GM18520 (cell line): ENCODE measurements around the gene EFNA4.

Experiments
- ATAC-seq: cut with Tn5 transposase; IDR thresholded peaks from one replicate; pipeline ENCODE4 v1.9.1; 2021; ENCODE audit not compliant: unreplicated experiment

Gene EFNA4

GRCh38 chr1:155072531-155073289, 9.2 kb downstream of the EFNA4 start:
- no peak for ATAC-seq

- ATAC-seq: no peak
These were observed 10.1 kb downstream of the EFNA4 start for GRCh38 chr1:155073377-155074242.

DNA sequence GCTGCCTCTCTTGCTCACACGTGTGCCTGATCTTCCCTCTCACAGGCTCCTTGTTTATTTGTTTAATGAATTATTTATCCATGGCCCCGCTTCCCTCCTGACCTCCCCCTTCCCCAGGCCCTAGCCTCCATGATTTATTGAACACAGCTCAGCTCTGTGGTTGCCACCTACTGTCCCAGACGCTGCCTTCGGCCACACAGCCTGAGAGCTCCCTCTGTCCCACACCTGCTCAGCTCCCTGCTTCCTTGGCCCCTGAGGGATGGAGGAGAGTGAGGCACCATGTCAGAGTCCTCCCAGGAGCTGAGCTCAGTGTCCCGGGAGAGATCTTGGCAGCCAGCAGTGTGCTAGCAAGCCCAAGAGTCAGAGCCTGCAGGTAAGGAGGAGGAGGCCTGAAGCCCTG, 12.0 kb downstream of the EFNA4 start:
- ATAC-seq: no peak

GRCh38 chr1:155076371-155076770, 12.8 kb downstream of the EFNA4 start:
- no peak for ATAC-seq

- ATAC-seq: no peak
These were observed 13.8 kb downstream of the EFNA4 start for GRCh38 chr1:155077346-155077745.

- no peak for ATAC-seq
These were observed 14.4 kb downstream of the EFNA4 start for GRCh38 chr1:155077758-155078445.

DNA sequence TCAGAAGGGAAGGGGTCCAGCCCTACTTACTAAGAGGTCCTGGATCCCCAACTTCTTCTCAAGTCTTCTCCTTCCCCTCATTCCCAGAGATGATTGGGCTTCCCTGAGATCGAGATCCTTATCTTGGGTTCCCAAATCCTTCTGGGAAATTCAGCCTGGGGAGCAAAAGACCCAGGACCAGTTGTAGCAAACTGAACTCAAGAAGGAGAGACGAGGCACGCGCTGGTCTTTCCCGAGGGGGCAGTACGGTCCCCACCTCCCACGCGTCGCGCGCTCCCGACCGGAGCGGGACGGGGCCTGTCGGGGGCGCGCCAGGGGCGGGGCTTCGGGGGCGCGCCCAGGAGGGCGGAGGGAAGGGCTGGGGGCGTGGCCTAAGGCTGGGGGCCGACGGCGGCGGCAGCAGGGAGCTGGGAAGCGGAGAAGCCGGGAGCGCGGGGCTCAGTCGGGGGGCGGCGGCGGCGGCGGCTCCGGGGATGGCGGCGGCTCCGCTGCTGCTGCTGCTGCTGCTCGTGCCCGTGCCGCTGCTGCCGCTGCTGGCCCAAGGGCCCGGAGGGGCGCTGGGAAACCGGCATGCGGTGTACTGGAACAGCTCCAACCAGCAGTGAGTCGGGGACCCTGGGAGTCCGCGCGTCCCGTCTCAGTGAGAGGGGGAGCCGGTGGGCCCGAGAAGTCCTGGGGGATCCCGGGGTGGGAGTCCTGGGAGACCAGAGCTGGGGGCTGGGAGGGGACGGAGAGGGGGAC, 15.1 kb downstream of the EFNA4 start, which contains the start of gene EFNA3:
EFNA3 (plus strand) TSS at position 369 of the 741 bp plus-strand sequence; CDS start at position 474, 105 bp downstream.
- no peak for ATAC-seq

DNA sequence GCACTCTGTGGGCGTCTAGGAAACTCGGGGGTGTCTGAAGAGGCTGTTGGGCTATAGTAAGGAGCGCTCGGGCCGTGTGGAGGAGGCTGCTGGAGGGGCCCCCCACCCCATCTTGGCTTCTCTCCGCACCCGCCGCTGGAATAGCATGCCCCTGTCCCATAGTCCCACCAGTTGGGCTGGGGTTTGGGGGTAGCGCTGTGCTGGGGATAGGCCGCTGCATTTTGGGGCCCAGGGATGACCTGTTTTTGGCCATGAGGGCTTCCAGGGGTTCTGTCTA, 15.6 kb downstream of the EFNA4 start:
- ATAC-seq: no peak

DNA sequence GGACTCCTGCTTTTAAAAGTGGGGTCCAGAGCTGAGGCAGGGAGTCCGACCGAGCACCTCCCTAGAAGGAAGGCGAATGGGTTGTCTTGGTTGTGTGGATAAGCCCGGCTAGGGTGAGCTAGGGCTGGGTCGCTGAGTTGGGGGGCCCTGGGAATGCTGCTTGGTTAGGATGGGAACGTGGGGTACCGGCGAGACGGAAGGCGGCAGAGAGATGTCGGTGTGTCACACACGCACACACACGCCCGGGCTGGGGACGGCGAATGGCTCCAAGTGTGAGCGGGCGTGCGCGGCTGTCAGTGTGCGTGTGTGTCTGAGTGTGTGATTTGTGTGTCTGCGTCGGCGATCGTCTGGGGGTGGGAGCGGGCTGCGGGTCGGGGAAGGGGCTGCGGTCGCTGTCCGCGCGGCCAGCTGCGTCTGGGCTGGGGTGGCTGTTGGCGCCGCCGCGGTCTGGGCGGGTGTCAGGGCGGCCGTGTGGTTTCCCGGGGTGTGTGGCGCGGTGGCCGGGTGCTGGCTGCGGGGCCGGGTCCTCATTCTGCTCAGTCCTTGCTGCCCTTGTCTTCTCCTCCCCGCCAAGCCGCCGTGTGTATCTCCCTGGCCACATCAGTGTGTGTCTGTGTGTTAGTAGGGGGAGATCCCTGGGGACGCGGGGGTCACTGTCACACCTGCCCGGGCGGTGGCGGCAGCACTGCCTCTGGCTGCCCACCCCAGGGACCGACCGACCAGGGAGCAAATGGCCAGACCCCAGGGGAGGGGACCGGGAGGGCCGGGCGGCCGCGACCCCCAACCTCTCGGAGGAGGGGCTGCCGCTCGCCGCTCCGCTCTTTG, 16.2 kb downstream of the EFNA4 start:
- no peak for ATAC-seq

DNA sequence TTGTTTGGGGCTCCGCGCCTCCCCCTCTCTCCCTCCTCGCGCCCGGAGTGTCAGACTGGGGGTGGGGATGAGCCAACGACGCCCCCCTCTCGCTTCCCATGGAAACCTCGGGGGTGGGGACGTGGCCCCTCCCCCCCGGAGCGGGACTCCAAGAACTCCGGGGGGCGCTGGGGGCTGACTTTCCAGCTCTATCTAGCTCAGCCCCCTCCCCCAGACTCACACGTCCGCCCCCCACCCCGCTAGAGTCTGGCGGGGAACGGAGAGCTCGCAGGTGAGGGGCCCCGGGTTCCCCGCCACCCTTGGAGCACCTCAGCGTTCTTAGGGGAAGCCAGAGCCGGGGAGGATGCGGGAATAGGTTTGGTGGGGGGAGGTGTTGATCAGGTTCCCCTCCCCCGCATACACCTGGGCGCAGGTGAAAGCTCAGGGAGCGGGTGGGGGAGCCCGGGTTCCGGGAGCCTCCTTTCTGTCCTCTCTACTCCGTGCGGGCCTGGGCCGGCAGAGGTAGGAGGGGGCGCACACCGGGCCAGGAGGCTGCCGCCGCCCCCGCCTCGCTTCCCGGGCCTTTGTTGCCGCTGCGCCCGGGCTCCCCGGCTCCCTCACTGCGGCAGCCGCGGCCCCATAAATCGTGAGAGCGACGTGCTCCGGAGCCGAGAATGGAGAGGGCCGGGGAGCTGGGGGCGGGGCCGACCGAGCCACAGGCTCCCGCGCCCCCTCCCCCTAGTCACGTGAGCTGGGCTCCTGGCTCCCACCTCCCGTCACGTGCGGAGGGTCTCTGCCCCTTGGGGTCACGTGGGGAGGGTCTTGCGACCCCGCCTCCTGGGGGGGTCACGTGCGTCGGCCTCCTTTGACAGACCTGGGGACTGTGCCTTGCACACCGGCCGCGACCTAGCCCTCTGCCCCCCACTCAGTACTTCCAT, 17.0 kb downstream of the EFNA4 start:
- ATAC-seq: no peak

- ATAC-seq: no peak
These were observed 18.1 kb downstream of the EFNA4 start for GRCh38 chr1:155081472-155082300.

- no peak for ATAC-seq
These were observed 18.9 kb downstream of the EFNA4 start for GRCh38 chr1:155082301-155083051.

GRCh38 chr1:155083052-155083541, 19.6 kb downstream of the EFNA4 start:
- ATAC-seq: no peak

GRCh38 chr1:155083865-155084721, 20.6 kb downstream of the EFNA4 start:
- ATAC-seq: no peak

DNA sequence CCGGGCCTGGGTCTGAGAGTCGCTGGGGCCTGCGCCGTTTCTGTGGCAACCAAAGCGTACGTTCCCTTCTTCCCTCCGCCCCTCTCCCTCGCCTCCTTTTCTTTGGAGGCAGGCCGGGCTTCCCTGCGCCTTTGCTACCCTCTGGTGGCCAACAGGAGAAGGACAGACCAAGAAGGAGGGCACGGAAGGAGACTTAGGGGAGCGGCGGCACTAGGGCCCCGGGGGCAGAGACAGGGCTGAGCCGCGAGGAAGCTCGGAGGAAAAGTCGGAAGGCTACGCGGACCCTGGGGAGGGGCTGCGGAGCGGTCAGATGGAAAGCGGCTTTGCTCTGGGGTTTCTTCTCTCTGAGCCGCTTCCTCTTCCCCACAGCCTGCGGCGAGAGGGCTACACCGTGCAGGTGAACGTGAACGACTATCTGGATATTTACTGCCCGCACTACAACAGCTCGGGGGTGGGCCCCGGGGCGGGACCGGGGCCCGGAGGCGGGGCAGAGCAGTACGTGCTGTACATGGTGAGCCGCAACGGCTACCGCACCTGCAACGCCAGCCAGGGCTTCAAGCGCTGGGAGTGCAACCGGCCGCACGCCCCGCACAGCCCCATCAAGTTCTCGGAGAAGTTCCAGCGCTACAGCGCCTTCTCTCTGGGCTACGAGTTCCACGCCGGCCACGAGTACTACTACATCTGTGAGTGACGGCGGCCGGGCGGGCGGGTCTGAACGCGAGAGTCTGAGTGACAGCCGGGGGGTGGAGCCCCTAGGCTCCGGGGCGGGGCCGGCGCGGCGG, 21.4 kb downstream of the EFNA4 start:
- peak; percentile 65 for ATAC-seq
